ENCODE results near the gene STAP1. TPM values are rescaled to one million over a fixed set of nuclear protein-coding genes. Genes with fewer than 3 reads are reported as not detected.

Gene STAP1
- total RNA-seq, 1 experiment from 2014 or later = not detected

GRCh38 chr4:67566335-67566734 lies 7.8 kb downstream of the STAP1 start (continued):
- TF ChIP-seq, protein P1, sequence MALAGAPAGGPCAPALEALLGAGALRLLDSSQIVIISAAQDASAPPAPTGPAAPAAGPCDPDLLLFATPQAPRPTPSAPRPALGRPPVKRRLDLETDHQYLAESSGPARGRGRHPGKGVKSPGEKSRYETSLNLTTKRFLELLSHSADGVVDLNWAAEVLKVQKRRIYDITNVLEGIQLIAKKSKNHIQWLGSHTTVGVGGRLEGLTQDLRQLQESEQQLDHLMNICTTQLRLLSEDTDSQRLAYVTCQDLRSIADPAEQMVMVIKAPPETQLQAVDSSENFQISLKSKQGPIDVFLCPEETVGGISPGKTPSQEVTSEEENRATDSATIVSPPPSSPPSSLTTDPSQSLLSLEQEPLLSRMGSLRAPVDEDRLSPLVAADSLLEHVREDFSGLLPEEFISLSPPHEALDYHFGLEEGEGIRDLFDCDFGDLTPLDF (CRISPR knock-in tag; IDR thresholded peaks at IDR 0.05) = no peak
- no peak for TF ChIP-seq NR2C2 (CRISPR knock-in tag; IDR thresholded peaks at IDR 0.05)
- no peak for TF ChIP-seq SP1 (CRISPR knock-in tag; conservative IDR thresholded peaks at IDR 0.05)
- TF ChIP-seq E2F5 (CRISPR knock-in tag; IDR thresholded peaks at IDR 0.05) = no peak
- TF ChIP-seq RELA (CRISPR knock-in tag; IDR thresholded peaks at IDR 0.05; ENCODE audit: borderline replicate concordance) = no peak

DNA sequence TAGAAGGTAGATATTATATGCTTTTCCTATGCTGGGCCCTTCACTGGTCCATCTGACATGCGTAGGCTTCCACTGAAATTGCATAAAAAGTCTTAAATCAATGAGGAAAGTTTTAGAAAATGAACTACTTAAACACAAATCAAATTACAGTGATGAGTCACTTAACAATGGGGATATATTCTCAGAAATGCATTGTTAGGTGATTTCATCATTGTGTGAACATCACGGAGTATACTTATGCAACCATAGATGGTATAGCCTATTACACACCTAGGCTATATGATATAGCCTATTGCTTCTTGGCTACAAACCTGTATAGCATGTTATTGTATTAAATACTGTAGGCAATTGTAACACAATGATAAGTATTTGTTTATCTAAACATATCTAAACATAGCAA lies 10.3 kb downstream of the STAP1 start:
- no peak overlapping the region for H3K27ac Mint-ChIP-seq
- DNase-seq (ENCODE audit: low spot score) (no peak), ATAC-seq (no peak)
- ChIA-PET CTCF (no interaction called here), POLR2A (no interaction called here)
- no peaks in the 10 kb centered on the region for H3K4me1 Mint-ChIP-seq
- TF ChIP-seq ZNF263 (CRISPR knock-in tag; IDR thresholded peaks at IDR 0.05; ENCODE audit: low read depth) = no peak
- no peak for TF ChIP-seq SP1 (CRISPR knock-in tag; conservative IDR thresholded peaks at IDR 0.05)
- TF ChIP-seq CREB1 (CRISPR knock-in tag; IDR thresholded peaks at IDR 0.05) = no peak
- no peak for TF ChIP-seq ZNF232 (CRISPR knock-in tag; IDR thresholded peaks at IDR 0.05)
- no peak for TF ChIP-seq NR1H2 (CRISPR knock-in tag; IDR thresholded peaks at IDR 0.05)
- TF ChIP-seq TEAD4 (CRISPR knock-in tag; IDR thresholded peaks at IDR 0.05) = no peak
- no peak for TF ChIP-seq ZNF281 (CRISPR knock-in tag; IDR thresholded peaks at IDR 0.05)
- TF ChIP-seq FOXP1 (CRISPR knock-in tag; IDR thresholded peaks at IDR 0.05; ENCODE audit: borderline replicate concordance) = no peak
- TF ChIP-seq KAT7 (CRISPR knock-in tag; IDR thresholded peaks at IDR 0.05; ENCODE audit: borderline replicate concordance) = no peak
- TF ChIP-seq E2F4 (CRISPR knock-in tag; IDR thresholded peaks at IDR 0.05; ENCODE audit: borderline replicate concordance, low read depth) = no peak
- no peak for TF ChIP-seq USF2 (CRISPR knock-in tag; IDR thresholded peaks at IDR 0.05)
- TF ChIP-seq ATF1 (CRISPR knock-in tag; IDR thresholded peaks at IDR 0.05) = no peak
- TF ChIP-seq, protein P2, sequence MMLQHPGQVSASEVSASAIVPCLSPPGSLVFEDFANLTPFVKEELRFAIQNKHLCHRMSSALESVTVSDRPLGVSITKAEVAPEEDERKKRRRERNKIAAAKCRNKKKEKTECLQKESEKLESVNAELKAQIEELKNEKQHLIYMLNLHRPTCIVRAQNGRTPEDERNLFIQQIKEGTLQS (CRISPR knock-in tag; conservative IDR thresholded peaks at IDR 0.05) = no peak
- no peak for TF ChIP-seq ESRRA (CRISPR knock-in tag; IDR thresholded peaks at IDR 0.05; ENCODE audit: borderline replicate concordance)
- no peak for TF ChIP-seq FOXK1 (CRISPR knock-in tag; IDR thresholded peaks at IDR 0.05)
- H3K4me3 Mint-ChIP-seq = no peak overlapping the region
- H3K36me3 Mint-ChIP-seq = no peaks in the 10 kb centered on the region
- H3K27me3 Mint-ChIP-seq (ENCODE audit: low read depth) = no peaks in the 10 kb centered on the region
- no peaks in the 10 kb centered on the region for H3K9me3 Mint-ChIP-seq
